ENCODE results near the gene DNAAF9. TPM values are rescaled to one million over a fixed set of nuclear protein-coding genes. Genes with fewer than 3 reads are reported as not detected.

Gene DNAAF9
- total RNA-seq (2022), result 7.6 and 9.2 TPM in 2 replicates
- percentile 71 among the genes with signal in this experiment for Bru-seq, nascent RNA
- BruChase-seq, experiment 1, labeled RNA remaining after a 6-hour chase, result percentile 66 among the genes with signal in this experiment
- BruChase-seq, experiment 2, labeled RNA remaining after a 2-hour chase, result percentile 73 among the genes with signal in this experiment
- long read RNA-seq, partial matches to known transcripts, result 5 of 9 reads
- long read RNA-seq, other reads (novel, unspliced or antisense), result 4 of 9 reads

GRCh38 chr20:3407040-3407770 is at the start of gene DNAAF9:
DNAAF9 (minus strand) TSS chr20:3407669; CDS start chr20:3407557, 112 bp downstream.
- H3K36me3 Mint-ChIP-seq (ENCODE audit: insufficient read depth, unreplicated experiment), result no peaks in the 10 kb centered on the region
- peak within 1 kb of the TSS; percentile 90 for H3K4me3 Mint-ChIP-seq (ENCODE audit: unreplicated experiment)
- H3K27me3 Mint-ChIP-seq (ENCODE audit: insufficient read depth, unreplicated experiment), result no peaks in the 10 kb centered on the region
- intact Hi-C loops (cut with micrococcal nuclease), result loop anchor here (1.0 to 5.0 kb wide), 2 partner anchors 65 to 156 kb away; partner anchors contain the start of gene ATRN
- TF ChIP-seq CTCF (IDR thresholded peaks at IDR 0.05; ENCODE audit: unreplicated experiment), result peak; percentile 30
- H3K4me1 Mint-ChIP-seq (ENCODE audit: insufficient read depth, unreplicated experiment), result peaks cover 22% of the 10 kb centered on the region
- no peaks in the 10 kb centered on the region for H3K9me3 Mint-ChIP-seq (ENCODE audit: unreplicated experiment)
- CTCF ChIA-PET, result interaction anchor here (0.5 to 3.0 kb wide), 6 partner anchors 14 to 226 kb away, joined by 3 to 13 read pairs (median 4); no protein-coding TSS in a partner anchor
- no TSS peak for BruUV-seq (replicated peaks)
- H3K27ac Mint-ChIP-seq (ENCODE audit: low read depth, unreplicated experiment), result peak within 1 kb of the TSS; percentile 81
- DNase-seq (ENCODE audit: unreplicated experiment), result peak; percentile 44
- POLR2A ChIA-PET, result interaction anchor here (0.6 to 5.5 kb wide), 14 partner anchors 8 to 353 kb away, joined by 3 to 141 read pairs (median 9); partner anchors contain the start of gene ATRN

GRCh38 chr20:3456648-3457047 is 49.2 kb upstream of the DNAAF9 start:
- no peak overlapping the region for H3K27ac Mint-ChIP-seq (ENCODE audit: low read depth, unreplicated experiment)
- H3K9me3 Mint-ChIP-seq (ENCODE audit: unreplicated experiment), result no peaks in the 10 kb centered on the region
- H3K4me3 Mint-ChIP-seq (ENCODE audit: unreplicated experiment), result no peak overlapping the region
- H3K27me3 Mint-ChIP-seq (ENCODE audit: insufficient read depth, unreplicated experiment), result no peaks in the 10 kb centered on the region
- no TSS peak for BruUV-seq (replicated peaks)
- ChIA-PET CTCF (no interaction called here), POLR2A (interaction anchor here (0.8 kb wide), 1 partner anchor 48 kb away, joined by 5 read pairs; no protein-coding TSS in a partner anchor)
- intact Hi-C loops (cut with micrococcal nuclease), result no loop called here
- H3K4me1 Mint-ChIP-seq (ENCODE audit: insufficient read depth, unreplicated experiment), result no peaks in the 10 kb centered on the region
- no peak for DNase-seq (ENCODE audit: unreplicated experiment)
- TF ChIP-seq CTCF (IDR thresholded peaks at IDR 0.05; ENCODE audit: unreplicated experiment), result no peak
- no peaks in the 10 kb centered on the region for H3K36me3 Mint-ChIP-seq (ENCODE audit: insufficient read depth, unreplicated experiment)

GRCh38 chr20:3454831-3455230 is 47.4 kb upstream of the DNAAF9 start:
- CTCF ChIA-PET, result interaction anchor here (0.7 to 1.0 kb wide), 2 partner anchors 39 to 91 kb away, joined by 3 read pairs; no protein-coding TSS in a partner anchor
- no peak for DNase-seq (ENCODE audit: unreplicated experiment)
- no peaks in the 10 kb centered on the region for H3K27me3 Mint-ChIP-seq (ENCODE audit: insufficient read depth, unreplicated experiment)
- no peak overlapping the region for H3K4me3 Mint-ChIP-seq (ENCODE audit: unreplicated experiment)
- H3K36me3 Mint-ChIP-seq (ENCODE audit: insufficient read depth, unreplicated experiment), result no peaks in the 10 kb centered on the region
- POLR2A ChIA-PET, result interaction anchor here (0.6 to 1.0 kb wide), 5 partner anchors 15 to 107 kb away, joined by 3 read pairs; partner anchors contain the start of gene ATRN
- no peaks in the 10 kb centered on the region for H3K9me3 Mint-ChIP-seq (ENCODE audit: unreplicated experiment)
- intact Hi-C loops (cut with micrococcal nuclease), result no loop called here
- no TSS peak for BruUV-seq (replicated peaks)
- H3K4me1 Mint-ChIP-seq (ENCODE audit: insufficient read depth, unreplicated experiment), result no peaks in the 10 kb centered on the region
- TF ChIP-seq CTCF (IDR thresholded peaks at IDR 0.05; ENCODE audit: unreplicated experiment), result no peak
- H3K27ac Mint-ChIP-seq (ENCODE audit: low read depth, unreplicated experiment), result no peak overlapping the region

GRCh38 chr20:3452690-3453089 is 45.2 kb upstream of the DNAAF9 start:
- BruUV-seq (replicated peaks), result no TSS peak
- no peak for TF ChIP-seq CTCF (IDR thresholded peaks at IDR 0.05; ENCODE audit: unreplicated experiment)
- H3K27ac Mint-ChIP-seq (ENCODE audit: low read depth, unreplicated experiment), result no peak overlapping the region
- intact Hi-C loops (cut with micrococcal nuclease), result no loop called here
- H3K4me3 Mint-ChIP-seq (ENCODE audit: unreplicated experiment), result no peak overlapping the region
- ChIA-PET CTCF (interaction anchor here (0.6 to 0.8 kb wide), 3 partner anchors 44 to 402 kb away, joined by 3 to 4 read pairs (median 3); no protein-coding TSS in a partner anchor), POLR2A (interaction anchor here (1.4 to 2.4 kb wide), 3 partner anchors 9 to 32 kb away, joined by 3 to 8 read pairs (median 6); no protein-coding TSS in a partner anchor)
- H3K9me3 Mint-ChIP-seq (ENCODE audit: unreplicated experiment), result no peaks in the 10 kb centered on the region
- DNase-seq (ENCODE audit: unreplicated experiment), result peak; percentile 4
- H3K4me1 Mint-ChIP-seq (ENCODE audit: insufficient read depth, unreplicated experiment), result no peaks in the 10 kb centered on the region
- no peaks in the 10 kb centered on the region for H3K27me3 Mint-ChIP-seq (ENCODE audit: insufficient read depth, unreplicated experiment)
- H3K36me3 Mint-ChIP-seq (ENCODE audit: insufficient read depth, unreplicated experiment), result no peaks in the 10 kb centered on the region
